ENCODE results near the gene TMEM140.

Gene TMEM140

GRCh38 chr7:135174941-135175340 lies 27.1 kb downstream of the TMEM140 start:
- no peak for DNase-seq (ENCODE audit: low read depth)

- DNase-seq (ENCODE audit: low read depth) = no peak
These were observed 28.1 kb downstream of the TMEM140 start for GRCh38 chr7:135175931-135176330.

- DNase-seq (ENCODE audit: low read depth) = no peak
These were observed 29.3 kb downstream of the TMEM140 start for GRCh38 chr7:135177028-135177696.

- DNase-seq (ENCODE audit: low read depth) = no peak
These were observed 30.5 kb downstream of the TMEM140 start for GRCh38 chr7:135178364-135178763.

- DNase-seq (ENCODE audit: low read depth) = no peak
These were observed 31.6 kb downstream of the TMEM140 start for GRCh38 chr7:135179321-135179925.

GRCh38 chr7:135180122-135180521 lies 32.2 kb downstream of the TMEM140 start:
- no peak for DNase-seq (ENCODE audit: low read depth)

- no peak for DNase-seq (ENCODE audit: low read depth)
These were observed 33.5 kb downstream of the TMEM140 start for GRCh38 chr7:135181261-135181928.

- no peak for DNase-seq (ENCODE audit: low read depth)
These were observed 34.2 kb downstream of the TMEM140 start for GRCh38 chr7:135181929-135182678.

- no peak for DNase-seq (ENCODE audit: low read depth)
These were observed 35.6 kb downstream of the TMEM140 start for GRCh38 chr7:135183478-135183877.

- no peak for DNase-seq (ENCODE audit: low read depth)
These were observed 36.5 kb downstream of the TMEM140 start for GRCh38 chr7:135184254-135184841.

- DNase-seq (ENCODE audit: low read depth) = no peak
These were observed 37.8 kb downstream of the TMEM140 start for GRCh38 chr7:135185471-135186260.

GRCh38 chr7:135186261-135186540 lies 38.3 kb downstream of the TMEM140 start:
- DNase-seq (ENCODE audit: low read depth) = no peak

GRCh38 chr7:135186841-135187253 lies 39.0 kb downstream of the TMEM140 start:
- DNase-seq (ENCODE audit: low read depth) = no peak

GRCh38 chr7:135188298-135188984 lies 40.6 kb downstream of the TMEM140 start:
- DNase-seq (ENCODE audit: low read depth) = no peak

GRCh38 chr7:135189221-135189662 lies 41.4 kb downstream of the TMEM140 start:
- DNase-seq (ENCODE audit: low read depth) = no peak

GRCh38 chr7:135189961-135190360 lies 42.1 kb downstream of the TMEM140 start:
- DNase-seq (ENCODE audit: low read depth) = no peak

- DNase-seq (ENCODE audit: low read depth) = no peak
These were observed 42.8 kb downstream of the TMEM140 start for GRCh38 chr7:135190703-135191102.

- no peak for DNase-seq (ENCODE audit: low read depth)
These were observed 45.2 kb downstream of the TMEM140 start for GRCh38 chr7:135192914-135193536.

- no peak for DNase-seq (ENCODE audit: low read depth)
These were observed 45.8 kb downstream of the TMEM140 start for GRCh38 chr7:135193615-135194081.

- no peak for DNase-seq (ENCODE audit: low read depth)
These were observed 46.7 kb downstream of the TMEM140 start for GRCh38 chr7:135194494-135195095.
